ENCODE data around the gene MGAT5.

MGAT5 gene

GRCh38 chr2:134276381-134277172 is 22.7 kb downstream of the MGAT5 start:
- H3K23ac ChIP-seq (ENCODE audit: low read length in 2 of 2), result no peak overlapping the region
- no peak overlapping the region for H2BK15ac ChIP-seq (ENCODE audit: low read depth, poor library complexity, severe bottlenecking)
- no peak overlapping the region for H2AK5ac ChIP-seq (ENCODE audit: low read length, severe bottlenecking)
- no peak overlapping the region for H4K8ac ChIP-seq (ENCODE audit: low read length)
- no peak overlapping the region for H2BK120ac ChIP-seq (ENCODE audit: low read depth, low read length)
- H3K14ac ChIP-seq (ENCODE audit: low read length in 2 of 2), result no peak overlapping the region
- no peak overlapping the region for H2AFZ ChIP-seq (ENCODE audit: low read depth, low read length)
- no peak overlapping the region for H4K91ac ChIP-seq (ENCODE audit: low read length)
- peaks cover 12% of the 10 kb centered on the region for H3K79me1 ChIP-seq (replicated peaks; ENCODE audit: low read length, poor library complexity, severe bottlenecking)
- H3K36me3 ChIP-seq (ENCODE audit: control insufficient read depth in 1 of 2, insufficient read depth in 2 of 2, low read depth in 1 of 2, low read length in 2 of 2), result no peaks in the 10 kb centered on the region
- H2BK12ac ChIP-seq (ENCODE audit: low read length in 2 of 2), result no peak overlapping the region
- no peaks in the 10 kb centered on the region for H3K27me3 ChIP-seq (ENCODE audit: control insufficient read depth in 1 of 2, insufficient read depth in 1 of 2, low read length in 2 of 2)
- peak; percentile 48 for DNase-seq
- H2BK5ac ChIP-seq (ENCODE audit: low read depth, low read length, poor library complexity, severe bottlenecking), result no peak overlapping the region
- H3K9ac ChIP-seq (ENCODE audit: low read length), result no peak overlapping the region
- 74% methylated on average over 6 of the region's 6 CpGs for WGBS
- H3K4me1 ChIP-seq (ENCODE audit: control insufficient read depth, insufficient read depth, low read depth, low read length), result peaks cover 5% of the 10 kb centered on the region
- no peak overlapping the region for H3K4ac ChIP-seq (ENCODE audit: low read depth in 1 of 2, low read length in 2 of 2)
- no peak overlapping the region for H3K27ac ChIP-seq (ENCODE audit: low read length, poor library complexity, severe bottlenecking)
- H3K4me2 ChIP-seq (ENCODE audit: low read length, poor library complexity, severe bottlenecking), result no peak overlapping the region
- no peak overlapping the region for H3K18ac ChIP-seq (ENCODE audit: low read depth in 1 of 2, low read length in 2 of 2)
- H3K4me3 ChIP-seq (ENCODE audit: insufficient read depth in 1 of 2, low read depth in 1 of 2, low read length in 2 of 2), result no peak overlapping the region
- H3K9me3 ChIP-seq (ENCODE audit: control insufficient read depth, low read length), result no peaks in the 10 kb centered on the region

DNA sequence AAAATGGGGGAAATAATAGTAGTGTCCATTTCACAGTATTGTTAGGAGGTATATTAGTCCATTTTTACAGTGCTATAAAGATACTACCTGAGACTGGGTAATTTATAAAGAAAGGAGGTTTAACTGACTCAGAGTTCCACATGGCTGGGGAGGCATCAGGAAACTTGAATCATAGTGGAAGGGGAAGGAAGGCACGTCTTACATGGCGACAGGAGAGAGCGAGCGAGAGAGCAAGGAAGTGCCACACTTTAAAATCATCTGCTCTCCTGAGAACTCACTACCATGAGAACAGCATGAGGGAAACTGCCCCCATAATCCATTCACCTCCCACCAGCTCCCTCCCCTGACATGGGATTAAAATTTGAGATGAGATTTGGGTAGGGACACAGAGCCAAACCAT is 23.4 kb downstream of the MGAT5 start:
- no peak overlapping the region for H3K18ac ChIP-seq (ENCODE audit: low read depth in 1 of 2, low read length in 2 of 2)
- H4K8ac ChIP-seq (ENCODE audit: low read length), result no peak overlapping the region
- H2BK15ac ChIP-seq (ENCODE audit: low read depth, poor library complexity, severe bottlenecking), result no peak overlapping the region
- WGBS, result 20% methylated on average over 1 of the region's 4 CpGs
- no peak overlapping the region for H4K91ac ChIP-seq (ENCODE audit: low read length)
- H3K27ac ChIP-seq (ENCODE audit: low read length, poor library complexity, severe bottlenecking), result no peak overlapping the region
- peaks cover 3% of the 10 kb centered on the region for H3K4me1 ChIP-seq (ENCODE audit: control insufficient read depth, insufficient read depth, low read depth, low read length)
- no peak overlapping the region for H2BK12ac ChIP-seq (ENCODE audit: low read length in 2 of 2)
- no peak overlapping the region for H3K9ac ChIP-seq (ENCODE audit: low read length)
- no peak overlapping the region for H2BK120ac ChIP-seq (ENCODE audit: low read depth, low read length)
- peaks cover 12% of the 10 kb centered on the region for H3K79me1 ChIP-seq (replicated peaks; ENCODE audit: low read length, poor library complexity, severe bottlenecking)
- H3K4ac ChIP-seq (ENCODE audit: low read depth in 1 of 2, low read length in 2 of 2), result no peak overlapping the region
- H2BK5ac ChIP-seq (ENCODE audit: low read depth, low read length, poor library complexity, severe bottlenecking), result no peak overlapping the region
- no peak overlapping the region for H3K23ac ChIP-seq (ENCODE audit: low read length in 2 of 2)
- H3K9me3 ChIP-seq (ENCODE audit: control insufficient read depth, low read length), result no peaks in the 10 kb centered on the region
- H3K4me3 ChIP-seq (ENCODE audit: insufficient read depth in 1 of 2, low read depth in 1 of 2, low read length in 2 of 2), result no peak overlapping the region
- H3K4me2 ChIP-seq (ENCODE audit: low read length, poor library complexity, severe bottlenecking), result no peak overlapping the region
- H3K36me3 ChIP-seq (ENCODE audit: control insufficient read depth in 1 of 2, insufficient read depth in 2 of 2, low read depth in 1 of 2, low read length in 2 of 2), result no peaks in the 10 kb centered on the region
- H3K27me3 ChIP-seq (ENCODE audit: control insufficient read depth in 1 of 2, insufficient read depth in 1 of 2, low read length in 2 of 2), result no peaks in the 10 kb centered on the region
- no peak for DNase-seq
- no peak overlapping the region for H3K14ac ChIP-seq (ENCODE audit: low read length in 2 of 2)
- H2AFZ ChIP-seq (ENCODE audit: low read depth, low read length), result no peak overlapping the region
- no peak overlapping the region for H2AK5ac ChIP-seq (ENCODE audit: low read length, severe bottlenecking)

DNA sequence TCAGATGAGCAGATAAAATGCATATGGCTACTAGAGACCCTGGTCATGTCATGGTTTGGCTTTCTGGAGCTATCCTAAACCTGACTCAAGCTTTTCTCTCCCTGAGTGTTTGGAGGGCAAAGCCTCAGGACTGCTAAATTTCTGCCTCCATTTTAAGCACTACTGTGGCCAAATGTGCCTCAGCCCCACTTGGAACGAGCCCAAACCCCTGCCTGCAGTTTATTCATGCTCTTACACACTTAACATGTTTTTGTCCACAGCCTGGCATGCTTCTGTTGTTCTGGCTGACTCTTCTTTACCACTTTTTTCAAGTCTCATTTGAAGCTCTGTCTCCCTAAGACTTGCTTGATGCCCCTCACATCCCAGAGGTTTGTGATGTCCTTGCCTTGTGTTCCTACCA is 24.7 kb downstream of the MGAT5 start:
- Histone ChIP-seq H3K36me3 (ENCODE audit: control insufficient read depth in 1 of 2, insufficient read depth in 2 of 2, low read depth in 1 of 2, low read length in 2 of 2) (no peaks in the 10 kb centered on the region), H3K9ac (ENCODE audit: low read length) (no peak overlapping the region), H4K8ac (ENCODE audit: low read length) (no peak overlapping the region), H2AK5ac (ENCODE audit: low read length, severe bottlenecking) (no peak overlapping the region), H3K4ac (ENCODE audit: low read depth in 1 of 2, low read length in 2 of 2) (no peak overlapping the region), H2AFZ (ENCODE audit: low read depth, low read length) (no peak overlapping the region), H2BK120ac (ENCODE audit: low read depth, low read length) (no peak overlapping the region), H3K27me3 (ENCODE audit: control insufficient read depth in 1 of 2, insufficient read depth in 1 of 2, low read length in 2 of 2) (no peaks in the 10 kb centered on the region), H3K4me3 (ENCODE audit: insufficient read depth in 1 of 2, low read depth in 1 of 2, low read length in 2 of 2) (no peak overlapping the region), H2BK5ac (ENCODE audit: low read depth, low read length, poor library complexity, severe bottlenecking) (no peak overlapping the region), H3K14ac (ENCODE audit: low read length in 2 of 2) (no peak overlapping the region), H3K4me2 (ENCODE audit: low read length, poor library complexity, severe bottlenecking) (no peak overlapping the region), H4K91ac (ENCODE audit: low read length) (no peak overlapping the region), H2BK12ac (ENCODE audit: low read length in 2 of 2) (no peak overlapping the region), H3K27ac (ENCODE audit: low read length, poor library complexity, severe bottlenecking) (no peak overlapping the region), H3K79me1 (replicated peaks; ENCODE audit: low read length, poor library complexity, severe bottlenecking) (peaks cover 14% of the 10 kb centered on the region), H3K23ac (ENCODE audit: low read length in 2 of 2) (no peak overlapping the region), H3K9me3 (ENCODE audit: control insufficient read depth, low read length) (no peaks in the 10 kb centered on the region), H2BK15ac (ENCODE audit: low read depth, poor library complexity, severe bottlenecking) (no peak overlapping the region), H3K18ac (ENCODE audit: low read depth in 1 of 2, low read length in 2 of 2) (no peak overlapping the region), H3K4me1 (ENCODE audit: control insufficient read depth, insufficient read depth, low read depth, low read length) (peaks cover 1% of the 10 kb centered on the region)
- 95% methylated on average over 1 of the region's 1 CpG for WGBS
- no peak for DNase-seq

DNA sequence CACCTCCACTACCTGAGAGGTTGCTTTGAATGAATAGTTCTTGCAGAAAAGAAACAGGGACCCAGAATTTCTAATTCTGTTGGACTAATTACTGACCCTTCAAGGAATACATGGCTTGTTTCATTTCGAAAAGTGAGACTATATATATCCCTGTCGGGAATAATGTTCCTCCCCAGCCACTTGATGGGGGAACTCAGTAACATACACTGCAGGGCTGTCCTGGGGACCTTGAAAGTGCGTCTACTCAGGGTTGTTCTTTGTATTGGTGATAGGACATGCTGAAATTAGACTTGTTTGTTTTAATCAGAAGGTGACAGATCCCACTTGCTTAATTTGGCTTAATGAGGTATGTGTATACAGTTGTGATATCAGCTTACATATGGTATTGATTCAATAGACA is 25.5 kb downstream of the MGAT5 start:
- Histone ChIP-seq H3K27ac (ENCODE audit: low read length, poor library complexity, severe bottlenecking) (no peak overlapping the region), H3K27me3 (ENCODE audit: control insufficient read depth in 1 of 2, insufficient read depth in 1 of 2, low read length in 2 of 2) (no peaks in the 10 kb centered on the region), H3K9ac (ENCODE audit: low read length) (no peak overlapping the region), H3K18ac (ENCODE audit: low read depth in 1 of 2, low read length in 2 of 2) (no peak overlapping the region), H3K4me1 (ENCODE audit: control insufficient read depth, insufficient read depth, low read depth, low read length) (peaks cover 1% of the 10 kb centered on the region), H4K8ac (ENCODE audit: low read length) (no peak overlapping the region), H2BK12ac (ENCODE audit: low read length in 2 of 2) (no peak overlapping the region), H3K4me3 (ENCODE audit: insufficient read depth in 1 of 2, low read depth in 1 of 2, low read length in 2 of 2) (no peak overlapping the region), H3K79me1 (replicated peaks; ENCODE audit: low read length, poor library complexity, severe bottlenecking) (peaks cover 14% of the 10 kb centered on the region), H2BK120ac (ENCODE audit: low read depth, low read length) (no peak overlapping the region), H2AK5ac (ENCODE audit: low read length, severe bottlenecking) (no peak overlapping the region), H3K4me2 (ENCODE audit: low read length, poor library complexity, severe bottlenecking) (no peak overlapping the region), H2AFZ (ENCODE audit: low read depth, low read length) (no peak overlapping the region), H4K91ac (ENCODE audit: low read length) (no peak overlapping the region), H3K14ac (ENCODE audit: low read length in 2 of 2) (no peak overlapping the region), H3K23ac (ENCODE audit: low read length in 2 of 2) (no peak overlapping the region), H3K4ac (ENCODE audit: low read depth in 1 of 2, low read length in 2 of 2) (no peak overlapping the region), H3K9me3 (ENCODE audit: control insufficient read depth, low read length) (no peaks in the 10 kb centered on the region), H3K36me3 (ENCODE audit: control insufficient read depth in 1 of 2, insufficient read depth in 2 of 2, low read depth in 1 of 2, low read length in 2 of 2) (no peaks in the 10 kb centered on the region), H2BK5ac (ENCODE audit: low read depth, low read length, poor library complexity, severe bottlenecking) (no peak overlapping the region), H2BK15ac (ENCODE audit: low read depth, poor library complexity, severe bottlenecking) (no peak overlapping the region)
- 94% methylated on average over 3 of the region's 3 CpGs for WGBS
- no peak for DNase-seq

All from mesenchymal stem cell (in vitro differentiated cells and primary cell).